HG03135 (cell line): ENCODE data around the gene FRAS1.
"Not testable (repeated sequence)": the region's sequence is repeated elsewhere in the genome, so short reads cannot be mapped to it uniquely, and the experiment has no call there.

ENCODE experiments used
- ATAC-seq: cut with Tn5 transposase; IDR thresholded peaks from one replicate; pipeline ENCODE4 v1.9.1; 2021; ENCODE audit warnings: mild to moderate bottlenecking, moderate library complexity; ENCODE audit not compliant: unreplicated experiment

Gene FRAS1, protein sequence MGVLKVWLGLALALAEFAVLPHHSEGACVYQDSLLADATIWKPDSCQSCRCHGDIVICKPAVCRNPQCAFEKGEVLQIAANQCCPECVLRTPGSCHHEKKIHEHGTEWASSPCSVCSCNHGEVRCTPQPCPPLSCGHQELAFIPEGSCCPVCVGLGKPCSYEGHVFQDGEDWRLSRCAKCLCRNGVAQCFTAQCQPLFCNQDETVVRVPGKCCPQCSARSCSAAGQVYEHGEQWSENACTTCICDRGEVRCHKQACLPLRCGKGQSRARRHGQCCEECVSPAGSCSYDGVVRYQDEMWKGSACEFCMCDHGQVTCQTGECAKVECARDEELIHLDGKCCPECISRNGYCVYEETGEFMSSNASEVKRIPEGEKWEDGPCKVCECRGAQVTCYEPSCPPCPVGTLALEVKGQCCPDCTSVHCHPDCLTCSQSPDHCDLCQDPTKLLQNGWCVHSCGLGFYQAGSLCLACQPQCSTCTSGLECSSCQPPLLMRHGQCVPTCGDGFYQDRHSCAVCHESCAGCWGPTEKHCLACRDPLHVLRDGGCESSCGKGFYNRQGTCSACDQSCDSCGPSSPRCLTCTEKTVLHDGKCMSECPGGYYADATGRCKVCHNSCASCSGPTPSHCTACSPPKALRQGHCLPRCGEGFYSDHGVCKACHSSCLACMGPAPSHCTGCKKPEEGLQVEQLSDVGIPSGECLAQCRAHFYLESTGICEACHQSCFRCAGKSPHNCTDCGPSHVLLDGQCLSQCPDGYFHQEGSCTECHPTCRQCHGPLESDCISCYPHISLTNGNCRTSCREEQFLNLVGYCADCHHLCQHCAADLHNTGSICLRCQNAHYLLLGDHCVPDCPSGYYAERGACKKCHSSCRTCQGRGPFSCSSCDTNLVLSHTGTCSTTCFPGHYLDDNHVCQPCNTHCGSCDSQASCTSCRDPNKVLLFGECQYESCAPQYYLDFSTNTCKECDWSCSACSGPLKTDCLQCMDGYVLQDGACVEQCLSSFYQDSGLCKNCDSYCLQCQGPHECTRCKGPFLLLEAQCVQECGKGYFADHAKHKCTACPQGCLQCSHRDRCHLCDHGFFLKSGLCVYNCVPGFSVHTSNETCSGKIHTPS (N-terminal part only)

DNA sequence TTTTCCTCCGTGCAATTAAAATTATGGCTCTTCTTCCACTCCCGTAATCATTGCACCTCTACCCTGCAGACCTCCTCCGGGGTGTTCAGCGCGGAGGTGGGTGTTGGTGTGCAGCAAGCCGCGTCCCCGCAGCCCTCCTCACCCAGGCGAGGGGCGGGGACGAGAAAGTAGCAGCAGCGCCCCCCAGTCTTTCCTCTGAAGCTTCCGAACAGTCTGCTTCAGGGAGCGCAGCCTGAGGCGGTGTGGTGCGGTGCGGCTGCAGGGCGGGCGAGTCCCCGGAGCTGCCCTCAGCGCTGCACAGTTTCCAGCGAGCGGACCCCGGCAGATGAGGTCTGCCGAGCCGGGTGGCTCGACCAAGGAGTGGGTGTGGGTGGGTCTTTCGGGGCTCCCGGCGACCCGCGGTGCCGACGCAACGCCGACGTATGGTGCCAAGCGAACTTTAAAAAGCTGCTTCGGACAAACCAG lies at the start of gene FRAS1:
TSS of gene FRAS1 (plus strand) at position 189 of the 465 bp plus-strand sequence. CDS start 687 bp downstream, outside the sequence.
- no peak for ATAC-seq

DNA sequence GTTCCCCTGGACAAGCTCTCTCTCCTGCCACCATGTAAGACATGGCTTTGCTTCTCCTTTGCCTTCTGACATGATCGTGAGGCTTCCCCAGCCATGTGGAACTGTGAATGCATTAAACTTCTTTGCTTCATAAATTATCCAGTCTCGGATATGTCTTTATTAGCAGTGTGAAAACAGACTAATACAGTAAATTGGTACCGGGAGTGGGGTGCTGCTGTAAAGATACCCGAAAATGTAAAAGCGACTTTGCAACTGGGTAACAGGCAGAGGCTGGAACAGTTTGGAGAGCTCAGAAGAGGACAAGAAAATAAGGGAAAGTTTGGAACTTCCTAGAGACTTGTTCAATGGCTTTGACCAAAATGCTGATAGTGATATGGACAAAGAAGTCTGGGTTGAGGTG lies 46.1 kb upstream of the FRAS1 start:
- ATAC-seq, result not testable (repeated sequence)

DNA sequence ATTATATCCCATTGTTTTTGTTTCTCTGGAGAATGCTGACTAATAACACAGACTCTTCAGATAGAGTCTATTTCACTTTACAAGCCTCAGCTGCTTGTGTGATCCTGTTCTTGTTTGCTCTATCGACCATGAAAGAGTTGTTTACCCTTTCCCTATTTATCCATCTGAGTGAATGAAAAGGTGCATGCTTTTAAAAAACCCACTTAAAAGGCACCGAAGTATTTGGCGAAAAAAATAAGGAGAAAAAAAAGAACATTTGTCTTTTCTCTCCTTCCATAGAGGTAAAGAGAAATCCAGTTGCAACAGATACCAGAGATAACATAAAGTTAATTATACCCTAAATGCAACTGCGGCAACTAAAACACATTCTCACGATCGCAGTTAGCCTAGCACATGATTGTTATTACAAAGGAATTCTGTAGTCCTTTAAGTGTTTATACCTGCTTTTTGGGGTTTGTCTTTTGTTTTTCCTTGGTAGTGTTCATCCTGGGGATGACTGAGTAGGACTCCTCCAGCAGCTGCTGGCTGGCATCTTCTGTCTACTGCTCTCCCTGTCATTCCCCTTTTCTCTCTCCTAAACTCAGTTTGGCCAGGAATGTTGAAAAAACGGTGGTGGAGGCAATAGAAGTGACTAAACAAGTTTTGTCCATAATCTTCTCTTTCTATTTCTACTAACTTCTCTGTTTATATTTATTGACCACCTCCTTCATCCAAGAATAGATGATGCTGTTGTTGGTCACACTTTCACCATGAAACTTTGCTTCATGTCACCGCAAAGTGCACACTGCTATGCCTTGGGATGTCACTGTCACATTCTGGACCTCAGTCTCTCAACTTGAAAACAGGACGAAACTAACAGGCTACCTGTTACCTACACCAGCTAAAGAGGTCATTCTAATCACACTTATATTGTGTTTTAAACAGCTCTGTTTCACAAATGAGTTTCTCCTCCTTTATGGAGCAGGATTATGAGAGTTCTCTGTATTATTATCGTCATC lies 41.9 kb upstream of the FRAS1 start:
- no peak for ATAC-seq

DNA sequence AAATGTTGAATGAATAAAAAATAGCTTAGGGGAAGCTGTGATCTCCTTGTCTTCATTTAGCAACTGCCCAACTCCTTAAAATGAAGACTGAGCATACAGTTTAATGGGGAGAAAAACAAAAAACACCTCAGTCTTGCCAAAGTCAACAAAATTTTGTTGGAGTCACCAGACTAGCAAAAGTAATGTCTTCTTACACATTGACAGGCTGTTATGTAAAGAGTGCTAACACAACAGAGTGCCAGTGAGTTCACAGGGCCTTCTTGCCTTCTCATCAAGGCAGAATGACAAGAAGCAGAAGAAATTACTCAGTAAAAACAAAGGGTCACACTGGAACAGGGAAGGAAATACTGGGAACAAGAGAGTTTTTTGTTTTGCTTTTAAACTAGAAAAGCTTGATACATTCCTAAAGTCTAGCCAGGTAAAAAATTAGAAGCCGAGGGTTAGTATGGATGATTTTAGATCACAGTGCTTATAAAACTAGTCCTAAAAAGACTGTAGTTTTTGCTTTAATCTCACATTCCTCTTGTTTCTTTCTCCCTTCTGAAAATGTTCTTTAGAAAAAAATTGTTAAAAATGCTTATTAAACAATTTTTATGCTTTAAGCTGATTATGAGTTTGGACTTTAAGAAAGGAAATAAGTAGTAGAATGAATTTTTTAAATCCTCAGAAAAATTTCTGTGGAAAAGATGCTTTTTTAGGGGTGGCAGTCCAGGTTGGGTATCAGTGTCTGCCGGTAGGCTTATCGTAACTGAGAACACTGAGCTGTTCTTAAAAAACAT lies 38.7 kb upstream of the FRAS1 start:
- no peak for ATAC-seq

DNA sequence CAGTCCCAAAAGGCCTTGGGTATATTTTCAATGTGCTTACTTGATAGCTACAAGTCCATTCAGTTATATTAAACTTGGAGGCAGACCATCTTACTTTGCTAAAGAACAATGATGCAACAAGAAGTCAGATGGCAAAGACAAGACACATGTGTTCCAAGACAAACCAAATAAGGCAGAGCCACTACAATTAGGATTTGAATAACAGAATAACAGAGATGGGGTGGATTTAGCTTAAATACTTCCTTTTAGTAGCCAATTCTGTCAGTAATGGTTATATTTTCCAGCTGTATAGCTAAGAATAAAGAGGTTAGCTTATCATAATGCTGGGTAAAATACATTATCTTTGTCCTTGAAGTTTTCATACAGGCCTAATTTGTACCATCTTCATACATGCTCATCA lies 37.7 kb upstream of the FRAS1 start:
- no peak for ATAC-seq

DNA sequence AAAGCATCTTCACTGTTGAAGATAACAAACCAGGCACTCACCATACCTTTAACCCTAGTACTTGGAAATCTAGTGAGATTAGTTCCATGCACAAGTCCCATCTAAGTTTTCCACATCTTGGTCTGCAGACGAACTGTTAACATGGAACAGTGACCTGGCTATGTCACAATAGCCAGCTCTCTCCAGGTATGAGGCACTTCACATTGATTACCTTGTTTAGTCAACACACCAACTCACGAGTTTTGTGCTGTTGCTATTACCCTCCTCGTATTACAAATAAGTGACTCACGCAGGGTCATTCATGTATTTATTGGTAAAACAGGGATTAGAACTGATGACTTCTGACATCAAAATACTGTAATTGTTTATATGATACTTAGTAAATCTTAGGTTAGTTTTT lies 36.4 kb upstream of the FRAS1 start:
- ATAC-seq, result no peak

DNA sequence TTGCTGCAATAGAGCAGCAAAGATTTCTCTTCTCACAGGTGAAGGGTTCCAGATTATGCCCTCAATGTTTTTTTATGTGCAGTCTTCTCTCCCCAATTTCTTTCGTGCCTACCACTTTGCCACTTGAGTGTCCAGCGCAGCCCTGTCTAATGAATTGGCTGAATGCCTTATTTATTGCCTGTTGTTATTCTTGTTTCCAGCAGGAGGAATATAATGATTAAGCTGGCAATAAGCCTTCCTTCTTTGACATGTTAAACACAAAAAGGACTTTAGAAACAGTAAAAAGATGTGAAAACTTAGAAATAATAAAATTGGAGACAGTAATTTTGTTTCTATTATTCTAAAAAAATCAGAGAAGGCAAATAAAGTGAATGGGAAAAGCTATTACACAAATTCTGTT lies 34.6 kb upstream of the FRAS1 start:
- ATAC-seq, result no peak

DNA sequence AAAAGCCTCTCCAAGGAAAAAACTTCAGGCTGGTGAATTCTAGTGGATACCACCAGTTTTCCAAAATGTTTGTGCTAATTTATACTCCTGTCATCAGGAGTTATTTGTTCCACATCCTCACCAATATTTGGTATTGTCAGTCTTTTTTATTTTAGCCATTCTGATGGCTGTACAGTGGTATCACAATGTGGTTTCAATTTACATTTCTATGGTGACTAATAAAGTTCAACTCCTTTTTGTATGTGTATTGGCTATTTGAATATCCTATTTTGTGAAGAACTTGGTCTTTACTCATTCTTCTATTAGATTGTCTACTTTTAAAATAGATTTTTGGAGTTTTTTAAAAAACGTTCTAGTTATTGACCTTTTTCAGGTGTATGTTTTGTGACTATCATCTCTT lies 33.0 kb upstream of the FRAS1 start:
- ATAC-seq, result no peak

DNA sequence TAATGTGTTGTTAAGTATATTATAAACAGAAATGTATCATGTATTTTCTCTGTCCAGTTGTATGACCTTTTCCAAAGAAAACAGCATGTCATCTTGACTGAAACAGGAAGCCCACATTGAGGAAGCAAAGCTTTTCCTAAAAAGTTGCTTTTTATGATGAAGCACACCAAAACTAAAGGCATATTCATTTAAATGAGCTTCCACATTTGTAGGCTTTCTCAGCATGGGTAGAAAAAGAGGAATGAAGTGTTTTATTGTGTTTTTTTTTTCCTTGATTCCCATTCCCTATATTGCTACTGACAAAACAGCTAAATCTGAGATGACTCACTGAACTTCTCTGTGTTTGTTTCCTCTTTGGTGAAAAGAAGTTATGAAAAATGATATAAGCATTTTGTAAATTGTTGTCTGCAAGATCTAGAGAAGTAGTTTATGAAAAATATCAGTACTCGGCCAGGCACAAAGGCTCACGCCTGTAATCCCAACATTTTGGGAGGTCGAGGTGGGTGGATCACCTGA lies 32.5 kb upstream of the FRAS1 start:
- ATAC-seq, result no peak

DNA sequence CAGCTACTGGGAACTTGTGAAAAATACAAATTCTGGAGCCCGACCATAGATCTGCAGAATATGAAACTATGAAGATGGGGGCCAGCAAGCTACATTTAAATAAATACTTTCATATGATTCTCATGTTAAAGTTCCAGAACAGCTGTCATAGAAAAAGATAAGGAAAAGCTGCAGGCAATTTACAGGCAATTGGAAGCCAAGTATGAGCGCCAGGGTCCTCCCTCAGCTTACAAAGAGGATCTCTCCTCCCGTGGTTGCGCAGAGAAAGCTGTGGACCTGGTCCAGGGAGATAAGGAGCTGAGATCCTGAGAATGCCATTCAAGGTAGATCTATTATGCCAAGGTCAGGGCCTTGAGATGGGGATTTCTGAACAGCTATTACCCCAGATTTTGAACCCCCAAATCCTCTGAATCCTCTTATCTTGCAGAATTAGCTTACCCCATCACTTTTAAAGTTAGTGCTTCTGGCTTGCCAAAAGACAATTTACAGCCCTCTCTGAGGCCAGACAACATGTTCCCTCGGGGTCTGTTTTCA lies 25.6 kb upstream of the FRAS1 start:
- ATAC-seq, result no peak

DNA sequence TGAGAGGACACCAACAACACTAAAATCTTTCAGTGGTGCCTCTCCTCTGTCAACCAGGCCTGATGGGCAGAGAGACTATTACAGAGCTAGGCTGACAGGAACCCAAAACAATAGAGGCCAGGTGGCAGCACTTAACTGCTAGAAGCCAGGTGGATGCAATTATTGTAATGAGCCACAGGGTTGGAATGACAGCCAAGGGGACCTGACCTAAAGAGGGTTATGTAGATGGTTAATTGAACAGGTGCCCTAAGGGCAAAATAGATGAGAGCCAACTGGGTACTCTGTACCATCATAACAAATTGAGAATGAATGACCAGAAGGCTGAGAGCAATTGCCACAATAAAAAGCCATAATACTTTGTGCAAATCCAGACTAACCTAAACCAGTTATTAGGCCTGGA lies 24.7 kb upstream of the FRAS1 start:
- no peak for ATAC-seq

DNA sequence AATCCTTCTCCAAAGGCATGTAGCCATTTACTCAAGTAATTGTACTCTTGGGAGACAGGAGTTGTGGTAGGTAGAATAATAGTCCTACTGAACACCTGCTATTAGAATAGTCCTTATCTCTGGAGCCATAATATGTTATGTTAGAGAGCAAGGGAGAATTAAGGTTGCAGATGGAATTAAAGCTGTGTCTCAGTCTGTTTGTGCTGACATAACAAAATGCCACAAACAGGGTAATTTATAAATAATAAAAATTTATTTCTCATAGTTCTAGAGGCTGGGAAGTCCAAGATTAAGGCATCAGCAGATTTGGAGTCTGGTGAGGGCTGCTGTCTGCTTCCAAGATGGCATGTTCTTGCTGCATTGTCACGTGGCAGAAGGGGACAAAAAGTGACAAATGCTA lies 24.2 kb upstream of the FRAS1 start:
- no peak for ATAC-seq

DNA sequence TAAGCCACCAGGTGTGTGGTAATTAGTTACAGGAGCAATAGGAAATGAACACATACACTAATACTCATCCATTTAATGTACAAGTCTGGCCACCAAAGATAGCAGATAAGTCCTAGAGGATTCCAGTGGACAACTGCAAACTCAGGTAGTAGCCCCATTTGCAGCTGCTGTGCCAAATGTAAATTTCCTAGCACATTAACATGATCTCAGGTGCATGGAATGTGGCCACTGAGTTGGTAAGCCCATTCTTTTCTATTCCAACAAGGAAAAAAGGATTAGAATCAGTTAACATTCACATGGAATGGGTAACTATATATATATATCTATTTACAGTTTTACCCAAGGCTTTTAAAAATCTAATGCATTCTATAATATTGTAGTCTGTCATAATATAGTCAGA lies 23.3 kb upstream of the FRAS1 start:
- no peak for ATAC-seq

DNA sequence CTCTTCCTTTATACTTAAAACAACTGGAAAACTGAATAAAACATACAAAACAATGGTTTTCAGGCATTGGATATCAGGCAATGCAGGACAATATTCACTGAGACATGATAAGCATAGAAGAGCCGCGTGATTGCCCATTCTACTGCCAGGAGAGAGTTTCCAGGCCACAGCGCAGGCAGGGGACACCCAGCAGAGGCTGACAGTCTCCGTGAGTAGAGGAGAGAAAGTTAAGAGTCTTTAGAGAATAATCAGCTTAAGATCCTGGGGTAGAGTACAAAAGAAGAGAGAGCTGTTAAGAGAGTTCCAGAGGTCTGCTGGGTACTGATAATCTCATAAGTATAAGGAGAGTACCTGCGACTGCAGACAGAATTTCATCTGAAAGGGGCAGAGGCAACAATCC lies 18.4 kb upstream of the FRAS1 start:
- ATAC-seq, result no peak

DNA sequence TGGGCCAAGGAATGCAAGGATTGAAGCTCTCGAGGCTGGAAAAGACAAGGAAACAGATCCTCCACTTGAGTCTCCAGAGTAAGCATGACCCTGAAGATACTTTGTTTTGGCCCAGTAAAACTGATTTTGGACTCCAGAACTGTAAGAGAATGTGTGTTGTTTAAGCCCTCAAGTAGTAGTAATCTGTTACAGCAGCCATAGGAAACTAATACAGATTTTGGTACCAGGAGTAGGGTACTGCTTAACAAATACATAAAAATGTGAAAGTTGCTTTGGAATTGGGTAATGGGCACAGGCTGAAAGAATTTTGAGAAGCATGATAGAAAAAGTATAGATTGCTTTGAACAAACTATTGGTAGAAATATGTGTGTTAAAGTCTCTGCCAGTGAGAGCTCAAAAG lies 17.4 kb upstream of the FRAS1 start:
- no peak for ATAC-seq

DNA sequence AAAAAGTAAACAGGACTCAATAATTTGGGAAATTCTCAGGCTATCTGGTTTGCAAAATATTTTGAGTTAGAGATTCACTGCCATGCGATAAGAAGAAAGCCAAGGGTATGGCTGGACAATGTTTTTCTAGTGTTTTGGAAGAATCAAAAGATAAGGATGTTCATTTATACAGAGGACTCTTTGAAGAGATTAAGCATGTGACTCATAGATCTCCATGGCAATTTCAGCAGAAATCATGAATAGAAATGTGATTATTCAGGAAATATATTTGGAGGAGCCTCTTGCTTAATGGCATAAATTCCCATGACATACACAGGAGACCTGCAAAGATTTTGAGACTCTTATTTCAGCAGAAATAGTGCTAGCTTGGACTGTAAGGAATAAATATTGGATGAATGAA lies 16.7 kb upstream of the FRAS1 start:
- ATAC-seq, result no peak

DNA sequence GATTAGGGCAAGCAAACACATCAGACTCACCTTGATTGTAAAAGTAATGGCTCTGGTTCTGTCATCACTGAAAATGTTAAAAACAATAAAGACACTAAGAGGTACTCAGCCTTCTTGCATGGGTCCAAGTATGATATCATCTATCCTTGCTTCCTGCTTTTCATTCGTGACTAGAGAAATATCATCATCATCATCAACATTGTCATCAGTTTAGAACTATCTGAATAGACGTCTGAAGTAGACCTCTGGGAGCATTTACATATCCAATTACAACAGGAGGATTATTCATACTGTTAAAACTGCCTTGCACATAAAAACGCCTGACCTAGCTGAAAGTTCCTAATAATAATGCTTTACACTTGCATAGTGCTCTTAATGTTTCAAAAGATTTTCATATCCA lies 9.8 kb upstream of the FRAS1 start:
- ATAC-seq, result no peak

DNA sequence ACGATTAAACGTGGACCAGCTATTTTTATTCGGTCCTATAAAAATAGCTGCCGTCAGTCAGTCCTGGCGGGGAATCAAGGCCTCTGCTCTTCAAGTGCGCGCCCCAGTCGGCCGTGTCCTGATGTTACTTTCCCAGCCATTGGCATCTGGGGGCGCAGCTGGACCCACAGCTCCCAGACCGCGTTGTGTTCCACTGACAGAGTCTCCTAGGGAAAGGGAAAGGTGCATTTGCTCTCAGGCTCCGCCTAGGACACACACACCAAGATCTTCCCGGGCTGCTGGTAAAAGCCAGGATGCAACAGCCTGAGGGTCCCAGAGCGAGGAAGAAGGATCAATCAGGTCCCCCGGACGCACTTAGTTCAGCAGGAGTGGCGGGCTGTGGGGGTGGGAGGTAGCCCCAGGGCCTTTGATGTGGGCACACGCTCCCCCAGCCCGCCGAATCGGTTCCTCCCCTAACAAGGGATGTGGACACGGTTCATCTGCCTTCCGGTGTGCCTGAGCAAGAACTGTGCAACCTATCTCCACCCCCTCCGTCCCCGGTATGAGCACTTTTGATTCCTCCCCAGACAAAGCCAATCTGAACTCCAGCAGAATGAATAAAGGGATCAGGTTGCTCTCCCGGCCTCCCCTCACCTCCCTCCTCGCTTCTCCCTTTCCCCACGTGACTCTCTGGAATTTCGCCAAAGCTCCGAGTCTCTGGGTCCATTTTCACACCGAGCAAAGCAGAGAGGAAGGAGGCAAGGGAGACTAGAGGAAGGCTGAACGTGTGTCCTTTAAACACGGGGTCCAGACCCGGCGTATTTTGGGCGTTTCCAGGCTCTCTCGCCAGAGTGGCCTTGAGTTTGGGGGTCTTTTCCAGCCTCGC lies 626 bp upstream of the FRAS1 start:
- ATAC-seq, result peak; percentile 52
